VCaP (cell line): ENCODE results near the gene DTNB.

ENCODE experiments used
- H3K27ac ChIP-seq: fragments of 450-650 bp; 2 replicates; pipeline ENCODE4 v1.5.1; 2017
- CTCF ChIP-seq: fragments of 450-650 bp; conservative IDR thresholded peaks from 2 replicates; pipeline ENCODE4 v1.5.1; 2017; ENCODE audit warnings: mild to moderate bottlenecking, moderate library complexity

DTNB gene

GRCh38 chr2:25497229-25497917 is 176.0 kb downstream of the DTNB start:
- H3K27ac ChIP-seq: no peak overlapping the region
- no peak for TF ChIP-seq CTCF

GRCh38 chr2:25494616-25495015 is 178.8 kb downstream of the DTNB start:
- no peak overlapping the region for H3K27ac ChIP-seq
- no peak for TF ChIP-seq CTCF

DNA sequence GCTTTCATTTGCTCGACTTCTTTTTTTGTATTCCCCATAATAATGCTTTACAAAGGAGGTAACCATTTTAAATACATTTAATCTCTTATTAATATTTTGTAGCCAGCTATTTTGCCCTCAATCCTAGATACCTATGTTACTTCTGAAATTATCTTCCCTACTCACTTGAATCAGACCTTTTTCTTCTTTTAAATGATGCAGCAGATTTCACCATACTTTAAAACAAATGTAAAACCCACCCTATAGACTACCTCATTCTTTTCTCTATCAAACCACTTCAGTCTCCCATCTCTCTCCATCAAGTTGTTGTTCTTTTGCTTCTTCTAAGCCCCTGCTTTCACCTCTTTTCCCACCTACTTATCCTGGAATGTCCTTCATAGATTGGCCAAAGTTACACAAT is 180.2 kb downstream of the DTNB start:
- no peak overlapping the region for H3K27ac ChIP-seq
- no peak for TF ChIP-seq CTCF

- no peak overlapping the region for H3K27ac ChIP-seq
- no peak for TF ChIP-seq CTCF
These were observed 180.7 kb downstream of the DTNB start for GRCh38 chr2:25492726-25493125.

DNA sequence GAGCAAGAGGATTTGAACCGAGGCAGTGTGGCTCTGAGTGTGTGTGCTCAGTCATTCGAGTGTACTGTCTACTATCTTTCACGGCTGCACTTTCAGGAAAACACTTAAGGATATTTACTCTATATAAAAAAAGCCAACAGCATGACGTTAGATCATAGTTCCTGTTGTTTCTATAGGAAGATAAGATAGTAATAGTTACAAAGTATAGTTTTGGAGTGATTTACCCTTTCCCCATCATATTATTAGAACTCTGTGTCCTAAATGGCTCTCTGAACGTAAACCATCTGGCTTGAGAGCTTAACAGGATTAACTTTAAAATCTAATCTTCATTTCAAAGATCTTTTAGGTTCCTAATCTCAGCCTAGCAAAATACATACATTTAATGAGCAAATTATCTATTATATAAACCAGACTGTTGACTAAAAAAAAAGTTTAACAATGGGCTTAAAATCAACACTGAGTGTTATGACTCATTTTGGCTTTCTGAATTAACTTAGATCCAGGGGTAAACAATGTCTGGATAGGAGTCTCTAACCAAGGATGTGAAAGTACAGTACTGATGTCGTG is 181.3 kb downstream of the DTNB start:
- no peak overlapping the region for H3K27ac ChIP-seq
- TF ChIP-seq CTCF: no peak

- no peak for TF ChIP-seq CTCF
- H3K27ac ChIP-seq: no peak overlapping the region
These were observed 182.2 kb downstream of the DTNB start for GRCh38 chr2:25491003-25491696.

GRCh38 chr2:25490217-25490616 is 183.2 kb downstream of the DTNB start:
- no peak overlapping the region for H3K27ac ChIP-seq
- no peak for TF ChIP-seq CTCF
